ENCODE measurements around the gene XRN2. TPM values are rescaled to one million over a fixed set of nuclear protein-coding genes. Genes with fewer than 3 reads are reported as not detected.

Gene XRN2
- total and polyA plus RNA-seq, 8 donors: 12.5 to 66.8 (median 27.7) TPM

- DNase-seq: no peak
- no peak overlapping the region for H3K4me3 ChIP-seq
- TF ChIP-seq CTCF (IDR thresholded peaks at IDR 0.05) (no peak), EP300 (IDR thresholded peaks at IDR 0.05) (no peak), POLR2AphosphoS5 (IDR thresholded peaks at IDR 0.05) (no peak), POLR2A (IDR thresholded peaks at IDR 0.05) (no peak)
- H3K4me1 ChIP-seq: no peaks in the 10 kb centered on the region
- no peak overlapping the region for H3K27ac ChIP-seq
- no peaks in the 10 kb centered on the region for H3K9me3 ChIP-seq
- intact Hi-C loops (cut with DNase I; ENCODE audit: low total_unique reads): no loop called here
- peaks cover 20 to 77% (median 68%) of the 10 kb centered on the region in 4 donors for H3K36me3 ChIP-seq
- no peaks in the 10 kb centered on the region for H3K27me3 ChIP-seq
Observed at GRCh38 chr20:21352703-21353102, 49.6 kb downstream of the XRN2 start.

- WGBS, 5 donors: 88 to 100% (median 97%) methylated on average over 1 of the region's 1 CpG
Observed at GRCh38 chr20:21353236-21353635, 50.1 kb downstream of the XRN2 start.

GRCh38 chr20:21355981-21356380 is 52.9 kb downstream of the XRN2 start:
- no peaks in the 10 kb centered on the region for H3K9me3 ChIP-seq
- no peak overlapping the region for H3K4me3 ChIP-seq
- no peak for DNase-seq
- H3K27me3 ChIP-seq: no peaks in the 10 kb centered on the region
- no peak overlapping the region for H3K27ac ChIP-seq
- TF ChIP-seq CTCF (IDR thresholded peaks at IDR 0.05): no peak
- no peak for TF ChIP-seq EP300 (IDR thresholded peaks at IDR 0.05)
- no peak for TF ChIP-seq POLR2A (IDR thresholded peaks at IDR 0.05)
- TF ChIP-seq POLR2AphosphoS5 (IDR thresholded peaks at IDR 0.05): no peak
- 33 to 100% (median 54%) methylated on average over 1 of the region's 1 CpG for WGBS, 5 donors
- peaks cover 0 to 6% (median 0%) of the 10 kb centered on the region in 4 donors for H3K4me1 ChIP-seq
- intact Hi-C loops (cut with DNase I; ENCODE audit: low total_unique reads): no loop called here
- peaks cover 9 to 76% (median 71%) of the 10 kb centered on the region in 4 donors for H3K36me3 ChIP-seq

More at GRCh38 chr20:21353236-21353635, 50.1 kb downstream of the XRN2 start:
- Histone ChIP-seq H3K27ac (no peak overlapping the region), H3K4me3 (no peak overlapping the region), H3K9me3 (no peaks in the 10 kb centered on the region), H3K4me1 (no peaks in the 10 kb centered on the region), H3K27me3 (no peaks in the 10 kb centered on the region), H3K36me3 (peaks cover 23 to 77% (median 68%) of the 10 kb centered on the region in 4 donors)
- no peak for DNase-seq
- intact Hi-C loops (cut with DNase I; ENCODE audit: low total_unique reads): no loop called here
- TF ChIP-seq CTCF (IDR thresholded peaks at IDR 0.05): no peak
- no peak for TF ChIP-seq POLR2A (IDR thresholded peaks at IDR 0.05)
- no peak for TF ChIP-seq EP300 (IDR thresholded peaks at IDR 0.05)

- peaks cover 0 to 9% (median 0%) of the 10 kb centered on the region in 4 donors for H3K4me1 ChIP-seq
- peaks cover 9 to 77% (median 71%) of the 10 kb centered on the region in 4 donors for H3K36me3 ChIP-seq
- intact Hi-C loops (cut with DNase I; ENCODE audit: low total_unique reads): no loop called here
- H3K27me3 ChIP-seq: no peaks in the 10 kb centered on the region
- H3K4me3 ChIP-seq: no peak overlapping the region
- DNase-seq: no peak
- TF ChIP-seq CTCF (IDR thresholded peaks at IDR 0.05) (no peak), POLR2A (IDR thresholded peaks at IDR 0.05) (no peak), POLR2AphosphoS5 (IDR thresholded peaks at IDR 0.05) (no peak), EP300 (IDR thresholded peaks at IDR 0.05) (no peak)
- no peak overlapping the region for H3K27ac ChIP-seq
- no peaks in the 10 kb centered on the region for H3K9me3 ChIP-seq
Observed at GRCh38 chr20:21356386-21356785, 53.3 kb downstream of the XRN2 start.

Measured in stomach (tissue), 9 donors.